Loucy (cell line): ENCODE measurements around the gene DBT.

Experiments
- H2AFZ ChIP-seq: fragments of 200-600 bp; sonication (generic); 2 replicates; pipeline ENCODE4 v1.6.0; 2016; ENCODE audit warnings: antibody characterized with exemption, mild to moderate bottlenecking, low read length, moderate library complexity
- H3F3A ChIP-seq: fragments of 200-600 bp; 2 replicates; pipeline ENCODE4 v1.6.0; 2016; ENCODE audit warnings: antibody characterized with exemption, low read depth, mild to moderate bottlenecking
- H3K27me3 ChIP-seq: fragments of 200-600 bp; sonication (generic); 2 replicates; pipeline ENCODE4 v1.6.1; 2014; ENCODE audit warnings: low read length, mild to moderate bottlenecking; ENCODE audit not compliant: insufficient read depth, poor library complexity, severe bottlenecking
- H3K36me3 ChIP-seq: fragments of 200-600 bp; sonication (generic); 2 replicates; pipeline ENCODE4 v1.6.1; 2016; ENCODE audit warnings: low read length; ENCODE audit not compliant: insufficient read depth
- H3K4me1 ChIP-seq: fragments of 200-600 bp; sonication (generic); 2 replicates; pipeline ENCODE4 v1.5.1; 2014; ENCODE audit warnings: low read length, mild to moderate bottlenecking; ENCODE audit not compliant: insufficient read depth, poor library complexity, severe bottlenecking
- H3K4me2 ChIP-seq: fragments of 200-600 bp; sonication (generic); 2 replicates; pipeline ENCODE4 v1.6.0; 2014; ENCODE audit warnings: antibody characterized with exemption, low read length, low read depth, mild to moderate bottlenecking; ENCODE audit not compliant: poor library complexity, severe bottlenecking
- H3K4me3 ChIP-seq: fragments of 200-600 bp; sonication (generic); 2 replicates; pipeline ENCODE4 v1.5.1; 2014; ENCODE audit warnings: low read length, mild to moderate bottlenecking, mixed read lengths; ENCODE audit not compliant: poor library complexity, severe bottlenecking
- H3K79me2 ChIP-seq: fragments of 200-600 bp; sonication (generic); 2 replicates; pipeline ENCODE4 v1.6.1; 2014; ENCODE audit warnings: low read length; ENCODE audit not compliant: insufficient read depth
- H3K9ac ChIP-seq: fragments of 200-600 bp; sonication (generic); 2 replicates; pipeline ENCODE4 v1.6.0; 2014; ENCODE audit warnings: mild to moderate bottlenecking, low read depth, low read length, moderate library complexity; ENCODE audit not compliant: poor library complexity, severe bottlenecking
- H3K9me2 ChIP-seq: fragments of 200-600 bp; sonication (generic); replicated peaks from 2 replicates; pipeline ENCODE4 v1.6.1; 2016; ENCODE audit warnings: low read depth, low read length, mixed read lengths
- H3K9me3 ChIP-seq: fragments of 200-600 bp; sonication (generic); 2 replicates; pipeline ENCODE4 v1.6.1; 2014; ENCODE audit warnings: mild to moderate bottlenecking, antibody characterized with exemption, low read length, low read depth; ENCODE audit not compliant: insufficient read depth
- H4K20me1 ChIP-seq: fragments of 200-600 bp; sonication (generic); 2 replicates; pipeline ENCODE4 v1.6.0; 2014; ENCODE audit warnings: antibody characterized with exemption, low read length, mild to moderate bottlenecking; ENCODE audit not compliant: insufficient read depth, poor library complexity, severe bottlenecking
- CTCF ChIP-seq: fragments of 200-600 bp; sonication (generic); conservative IDR thresholded peaks from 2 replicates; pipeline ENCODE4 v1.5.1; 2014; ENCODE audit warnings: mild to moderate bottlenecking, antibody characterized with exemption, low read length
- EZH2phosphoT487 ChIP-seq: fragments of 200-600 bp; IDR thresholded peaks from 2 replicates; pipeline ENCODE4 v1.6.1; 2018; ENCODE audit warnings: antibody characterized with exemption, mild to moderate bottlenecking, moderate library complexity, borderline replicate concordance

Gene DBT

GRCh38 chr1:100292711-100293110 is 43.1 kb upstream of the DBT start:
- no peak overlapping the region for H3K4me2 ChIP-seq
- H3F3A ChIP-seq: no peaks in the 10 kb centered on the region
- H3K79me2 ChIP-seq: no peaks in the 10 kb centered on the region
- H4K20me1 ChIP-seq: no peaks in the 10 kb centered on the region
- no peaks in the 10 kb centered on the region for H3K9me2 ChIP-seq
- H3K36me3 ChIP-seq: peaks cover 38% of the 10 kb centered on the region
- no peak overlapping the region for H3K9ac ChIP-seq
- H3K9me3 ChIP-seq: no peaks in the 10 kb centered on the region
- TF ChIP-seq EZH2phosphoT487 (no peak), CTCF (no peak)
- no peaks in the 10 kb centered on the region for H3K4me1 ChIP-seq
- no peak overlapping the region for H3K4me3 ChIP-seq
- no peaks in the 10 kb centered on the region for H3K27me3 ChIP-seq
- no peak overlapping the region for H2AFZ ChIP-seq

GRCh38 chr1:100290291-100290690 is 40.7 kb upstream of the DBT start:
- Histone ChIP-seq H3K4me2 (no peak overlapping the region), H3K27me3 (no peaks in the 10 kb centered on the region), H3K79me2 (no peaks in the 10 kb centered on the region), H3K9me2 (no peaks in the 10 kb centered on the region), H3F3A (no peaks in the 10 kb centered on the region), H3K9me3 (no peaks in the 10 kb centered on the region), H3K4me1 (no peaks in the 10 kb centered on the region), H4K20me1 (no peaks in the 10 kb centered on the region), H3K9ac (no peak overlapping the region), H3K4me3 (no peak overlapping the region), H2AFZ (no peak overlapping the region), H3K36me3 (peaks cover 60% of the 10 kb centered on the region)
- no peak for TF ChIP-seq EZH2phosphoT487
- no peak for TF ChIP-seq CTCF

- Histone ChIP-seq H4K20me1 (no peaks in the 10 kb centered on the region), H3F3A (no peaks in the 10 kb centered on the region), H3K4me2 (no peak overlapping the region), H3K79me2 (no peaks in the 10 kb centered on the region), H3K4me1 (no peaks in the 10 kb centered on the region), H3K9ac (no peak overlapping the region), H3K27me3 (no peaks in the 10 kb centered on the region), H3K9me3 (no peaks in the 10 kb centered on the region), H3K9me2 (no peaks in the 10 kb centered on the region), H2AFZ (no peak overlapping the region), H3K4me3 (no peak overlapping the region), H3K36me3 (peaks cover 72% of the 10 kb centered on the region)
- TF ChIP-seq EZH2phosphoT487: no peak
- no peak for TF ChIP-seq CTCF
These were observed 37.5 kb upstream of the DBT start for GRCh38 chr1:100287162-100287561.
